ENCODE measurements around the gene DLX2. TPM values are rescaled to one million over a fixed set of nuclear protein-coding genes. Genes with fewer than 3 reads are reported as not detected.

DLX2 gene
- total RNA-seq, 4 donors from 2014 or later = not detected

DNA sequence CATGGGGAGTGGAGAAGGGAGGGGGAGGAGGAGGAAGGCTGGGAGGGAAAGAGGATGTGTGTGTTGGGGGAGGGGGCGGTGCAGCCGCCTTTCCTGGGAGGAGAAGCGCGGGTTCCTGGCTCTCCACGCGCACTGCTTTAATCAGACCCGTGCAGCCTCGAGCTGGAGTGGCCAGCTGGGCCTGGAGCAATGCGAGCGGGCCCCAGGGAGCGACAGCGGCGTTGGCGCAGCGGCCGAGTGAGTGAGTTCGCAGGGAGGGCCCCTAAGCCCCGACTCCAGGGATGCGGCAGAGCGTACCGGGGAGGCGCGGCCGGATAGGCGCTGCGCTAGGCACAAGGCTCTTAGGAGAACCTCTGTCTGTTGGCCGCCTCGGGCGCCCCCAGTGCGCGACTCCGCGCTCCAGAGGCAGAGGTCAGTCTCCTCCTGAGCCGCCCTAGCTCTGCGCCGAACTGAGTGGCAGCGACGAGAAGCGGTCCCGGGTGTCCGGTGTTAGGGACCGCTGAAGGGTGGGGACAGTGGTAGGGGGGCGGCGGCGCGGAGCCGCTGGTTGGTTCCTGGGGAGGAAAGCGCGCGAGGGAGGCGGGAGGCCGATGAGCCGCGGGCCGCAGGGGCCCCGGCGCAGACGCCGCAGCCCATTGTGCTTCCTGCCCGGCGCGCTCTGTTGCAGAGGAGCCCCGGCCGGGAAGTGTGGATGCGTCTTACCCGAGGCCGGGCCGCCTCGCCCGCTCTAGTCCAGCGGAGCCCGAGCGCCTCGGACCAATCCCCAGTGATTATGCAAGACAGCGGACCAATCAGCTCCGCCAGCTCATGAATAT, 17.8 kb downstream of the DLX2 start:
- intact Hi-C loops (cut with DNase I) = no loop called here
- 2% methylated on average over 17 of the region's 76 CpGs for WGBS
- TF ChIP-seq EP300 (IDR thresholded peaks at IDR 0.05) (no peak), POLR2AphosphoS5 (IDR thresholded peaks at IDR 0.05) (peak; percentile 30 to 50), POLR2A (IDR thresholded peaks at IDR 0.05; ENCODE audit: low read depth) (no peak)
- TF ChIP-seq, protein P1, sequence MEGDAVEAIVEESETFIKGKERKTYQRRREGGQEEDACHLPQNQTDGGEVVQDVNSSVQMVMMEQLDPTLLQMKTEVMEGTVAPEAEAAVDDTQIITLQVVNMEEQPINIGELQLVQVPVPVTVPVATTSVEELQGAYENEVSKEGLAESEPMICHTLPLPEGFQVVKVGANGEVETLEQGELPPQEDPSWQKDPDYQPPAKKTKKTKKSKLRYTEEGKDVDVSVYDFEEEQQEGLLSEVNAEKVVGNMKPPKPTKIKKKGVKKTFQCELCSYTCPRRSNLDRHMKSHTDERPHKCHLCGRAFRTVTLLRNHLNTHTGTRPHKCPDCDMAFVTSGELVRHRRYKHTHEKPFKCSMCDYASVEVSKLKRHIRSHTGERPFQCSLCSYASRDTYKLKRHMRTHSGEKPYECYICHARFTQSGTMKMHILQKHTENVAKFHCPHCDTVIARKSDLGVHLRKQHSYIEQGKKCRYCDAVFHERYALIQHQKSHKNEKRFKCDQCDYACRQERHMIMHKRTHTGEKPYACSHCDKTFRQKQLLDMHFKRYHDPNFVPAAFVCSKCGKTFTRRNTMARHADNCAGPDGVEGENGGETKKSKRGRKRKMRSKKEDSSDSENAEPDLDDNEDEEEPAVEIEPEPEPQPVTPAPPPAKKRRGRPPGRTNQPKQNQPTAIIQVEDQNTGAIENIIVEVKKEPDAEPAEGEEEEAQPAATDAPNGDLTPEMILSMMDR (IDR thresholded peaks at IDR 0.05) = no peak
- Histone ChIP-seq H3K9me3 (no peaks in the 10 kb centered on the region), H3K27ac (replicated peaks in 1 of 4) (no peak overlapping the region), H3K4me3 (peak overlapping the region; percentile 47 to 58 (median 48)), H3K27me3 (peaks cover 31 to 100% (median 95%) of the 10 kb centered on the region in 4 donors), H3K36me3 (no peaks in the 10 kb centered on the region), H3K4me1 (peaks cover 37 to 72% (median 55%) of the 10 kb centered on the region in 4 donors)
- DNase-seq (ENCODE audit: extremely low spot score) = peak; percentile 91

- WGBS = 3% methylated on average over 17 of the region's 17 CpGs
- TF ChIP-seq POLR2AphosphoS5 (IDR thresholded peaks at IDR 0.05) (no peak), EP300 (IDR thresholded peaks at IDR 0.05) (no peak), POLR2A (IDR thresholded peaks at IDR 0.05; ENCODE audit: low read depth) (no peak)
- TF ChIP-seq, protein P1 (IDR thresholded peaks at IDR 0.05) = no peak
- Histone ChIP-seq H3K27ac (replicated peaks in 1 of 4) (no peak overlapping the region), H3K36me3 (no peaks in the 10 kb centered on the region), H3K4me1 (peaks cover 37 to 72% (median 55%) of the 10 kb centered on the region in 4 donors), H3K27me3 (peaks cover 31 to 99% (median 90%) of the 10 kb centered on the region in 4 donors), H3K9me3 (no peaks in the 10 kb centered on the region), H3K4me3 (peak overlapping the region; percentile 47 to 58 (median 48))
- intact Hi-C loops (cut with DNase I) = no loop called here
- no peak for DNase-seq (ENCODE audit: extremely low spot score)
Observed at GRCh38 chr2:172084395-172084644, 18.4 kb downstream of the DLX2 start.

DNA sequence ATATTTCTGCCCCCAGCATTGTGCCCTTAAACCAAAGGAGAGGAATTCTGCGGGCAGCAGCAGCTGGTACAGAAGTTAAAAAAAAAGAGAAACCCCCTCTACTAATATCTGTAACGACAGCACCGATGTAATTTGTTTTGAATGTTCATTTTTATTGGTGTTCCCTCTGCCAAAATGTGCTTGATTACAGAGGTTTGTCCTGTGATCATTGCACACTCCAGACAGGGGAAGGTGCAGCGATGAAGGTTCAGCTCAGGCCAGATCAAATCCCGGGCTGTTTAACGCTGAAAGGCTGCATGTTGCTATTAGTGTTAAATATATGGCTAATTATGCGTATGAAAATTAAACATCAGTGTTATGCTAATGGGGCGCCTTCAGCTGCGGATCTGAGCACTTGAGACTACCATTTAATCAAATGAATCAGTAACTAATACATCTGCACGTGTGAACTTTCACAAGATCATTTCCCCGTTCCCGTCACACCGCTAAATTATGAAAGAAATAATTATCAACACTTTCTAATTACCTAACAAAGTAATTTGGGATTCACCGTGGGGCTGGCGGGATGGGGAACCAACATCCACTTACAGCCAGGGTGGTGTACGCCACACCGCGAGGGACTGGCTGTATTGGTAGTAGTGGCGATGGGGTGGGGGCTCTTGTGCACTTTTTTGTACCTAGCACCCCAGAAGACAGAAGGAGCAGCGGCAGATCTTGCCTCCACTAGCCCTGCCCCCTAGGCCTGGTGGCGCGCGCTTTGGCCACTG, 18.9 kb downstream of the DLX2 start:
- no peak for DNase-seq (ENCODE audit: extremely low spot score)
- WGBS = 13% methylated on average over 20 of the region's 23 CpGs
- TF ChIP-seq POLR2A (IDR thresholded peaks at IDR 0.05; ENCODE audit: low read depth) (no peak), POLR2AphosphoS5 (IDR thresholded peaks at IDR 0.05) (no peak), EP300 (IDR thresholded peaks at IDR 0.05) (no peak)
- TF ChIP-seq, protein P1 (IDR thresholded peaks at IDR 0.05) = no peak
- no peaks in the 10 kb centered on the region for H3K36me3 ChIP-seq
- peak overlapping the region; percentile 47 to 58 (median 48) for H3K4me3 ChIP-seq
- intact Hi-C loops (cut with DNase I) = no loop called here
- no peaks in the 10 kb centered on the region for H3K9me3 ChIP-seq
- peaks cover 37 to 69% (median 54%) of the 10 kb centered on the region in 4 donors for H3K4me1 ChIP-seq
- H3K27me3 ChIP-seq = peaks cover 31 to 94% (median 86%) of the 10 kb centered on the region in 4 donors
- no peak overlapping the region for H3K27ac ChIP-seq (replicated peaks in 1 of 4)

GRCh38 chr2:172082944-172083627, 19.6 kb downstream of the DLX2 start:
- H3K27ac ChIP-seq (replicated peaks in 1 of 4) = no peak overlapping the region
- H3K4me3 ChIP-seq = no peak overlapping the region
- intact Hi-C loops (cut with DNase I) = no loop called here
- H3K4me1 ChIP-seq = peaks cover 34 to 62% (median 48%) of the 10 kb centered on the region in 4 donors
- H3K27me3 ChIP-seq = peaks cover 31 to 86% (median 79%) of the 10 kb centered on the region in 4 donors
- WGBS = 9% methylated on average over 42 of the region's 42 CpGs
- TF ChIP-seq POLR2A (IDR thresholded peaks at IDR 0.05; ENCODE audit: low read depth) (no peak), EP300 (IDR thresholded peaks at IDR 0.05) (no peak), POLR2AphosphoS5 (IDR thresholded peaks at IDR 0.05) (no peak)
- TF ChIP-seq, protein P1 (IDR thresholded peaks at IDR 0.05) = no peak
- no peaks in the 10 kb centered on the region for H3K36me3 ChIP-seq
- H3K9me3 ChIP-seq = no peaks in the 10 kb centered on the region
- no peak for DNase-seq (ENCODE audit: extremely low spot score)
